ENCODE measurements around the gene CACNA1H.
"Not testable (repeated sequence)": the region's sequence is repeated elsewhere in the genome, so short reads cannot be mapped to it uniquely, and the experiment has no call there.

The CACNA1H gene

DNA sequence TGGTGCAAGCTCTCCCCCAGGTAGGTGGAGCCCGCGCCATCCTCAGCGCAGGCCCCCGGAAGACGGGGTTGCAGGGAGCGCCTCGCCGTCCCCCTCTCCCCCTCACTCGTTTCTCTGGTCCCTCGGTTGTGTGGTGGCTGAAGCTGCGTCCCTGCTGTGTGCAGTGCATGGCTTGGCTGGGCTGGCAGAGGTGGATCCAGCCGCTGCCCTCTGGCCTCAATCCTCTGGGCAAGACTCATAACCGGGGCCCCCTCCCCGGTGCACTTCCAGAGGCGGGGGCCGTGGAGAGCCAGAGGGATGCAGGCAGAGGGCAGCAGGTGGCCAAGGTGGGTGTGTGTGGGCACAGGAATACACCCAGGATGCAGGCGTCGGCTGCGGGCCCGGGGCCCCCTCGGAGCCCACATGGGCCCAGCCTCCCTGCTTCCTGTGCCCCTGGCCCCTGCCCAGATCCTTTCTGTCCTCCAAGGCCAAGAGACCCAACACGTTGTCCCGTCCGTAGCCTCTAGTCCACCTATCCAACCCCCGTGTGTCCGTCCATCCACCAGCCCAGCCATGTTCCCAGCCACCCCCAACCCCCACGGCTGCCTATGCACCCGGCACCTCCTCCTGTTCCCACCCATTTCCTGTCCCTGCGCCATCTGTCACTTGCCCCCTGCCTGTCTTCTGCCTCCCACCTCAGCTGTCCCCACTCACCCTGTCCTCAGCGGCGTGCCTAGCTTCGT lies 62.8 kb downstream of the CACNA1H start:
- no peak for DNase-seq

DNA sequence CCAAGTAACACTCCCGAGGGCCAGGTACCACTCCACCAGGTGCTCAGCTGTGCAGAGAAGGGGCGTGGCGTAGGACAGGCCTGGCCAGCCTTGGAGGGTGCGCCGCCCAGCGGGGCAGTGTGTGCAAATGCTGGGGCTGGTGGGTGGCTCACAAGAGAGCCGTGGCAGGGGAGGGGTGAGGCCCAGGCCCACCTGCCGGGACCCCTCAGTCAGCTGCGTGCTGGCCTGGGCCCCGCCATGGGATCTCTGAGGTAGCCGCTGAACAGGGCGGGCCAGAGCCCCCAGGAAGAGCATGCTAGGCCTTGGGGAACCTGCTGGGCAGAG lies 63.4 kb downstream of the CACNA1H start:
- no peak for DNase-seq

DNA sequence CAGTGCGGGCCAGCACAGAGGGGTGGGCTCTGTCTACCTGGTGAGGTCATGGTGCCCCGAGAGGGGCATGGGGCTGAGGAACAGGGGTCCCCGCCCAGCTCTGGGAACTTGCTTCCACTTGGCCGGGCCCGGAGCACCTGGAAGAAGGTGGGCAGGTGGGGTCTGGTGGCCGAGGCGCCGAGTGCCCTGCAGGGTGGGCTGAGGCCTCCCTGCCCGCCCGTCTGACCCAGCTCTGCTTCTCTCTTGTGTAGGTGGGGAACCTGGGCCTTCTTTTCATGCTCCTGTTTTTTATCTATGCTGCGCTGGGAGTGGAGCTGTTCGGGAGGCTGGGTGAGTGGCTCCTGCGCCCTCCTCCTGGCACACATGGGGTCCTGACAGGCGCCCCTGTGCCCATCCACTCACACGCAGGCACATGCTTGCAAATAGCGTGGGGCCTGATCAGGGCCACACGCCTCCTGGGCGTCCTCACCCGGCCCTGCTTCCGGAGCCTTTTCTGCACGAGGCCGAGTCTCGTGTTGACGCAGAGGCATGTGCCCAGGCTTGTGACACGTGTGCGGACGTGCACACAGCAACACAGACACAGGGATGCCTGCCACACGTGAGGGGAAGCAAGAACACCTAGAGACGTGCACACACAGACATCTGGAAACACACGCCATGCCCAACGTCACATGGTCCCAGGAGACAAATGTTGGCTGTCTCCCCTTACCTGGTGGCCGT lies 63.9 kb downstream of the CACNA1H start:
- DNase-seq: no peak

DNA sequence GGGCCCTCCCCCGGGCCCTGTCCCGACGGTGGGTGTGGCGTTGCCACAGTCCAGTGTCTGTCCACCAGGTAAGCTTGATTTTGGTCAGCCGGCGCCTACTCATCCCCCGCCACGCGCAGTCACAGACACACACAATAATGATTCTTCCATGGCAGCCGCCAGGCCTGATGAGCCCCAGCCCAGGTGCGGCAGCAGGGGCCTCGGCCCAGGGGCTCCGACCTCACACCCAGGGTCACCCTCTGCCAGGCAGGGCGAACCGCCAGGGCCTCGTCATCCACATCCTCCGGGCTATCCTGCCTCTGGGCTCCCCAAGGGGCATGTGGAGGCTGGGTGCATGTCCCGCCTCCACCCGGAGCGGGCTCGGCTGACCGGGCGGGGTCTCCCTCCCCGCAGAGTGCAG lies 64.6 kb downstream of the CACNA1H start:
- DNase-seq: no peak

DNA sequence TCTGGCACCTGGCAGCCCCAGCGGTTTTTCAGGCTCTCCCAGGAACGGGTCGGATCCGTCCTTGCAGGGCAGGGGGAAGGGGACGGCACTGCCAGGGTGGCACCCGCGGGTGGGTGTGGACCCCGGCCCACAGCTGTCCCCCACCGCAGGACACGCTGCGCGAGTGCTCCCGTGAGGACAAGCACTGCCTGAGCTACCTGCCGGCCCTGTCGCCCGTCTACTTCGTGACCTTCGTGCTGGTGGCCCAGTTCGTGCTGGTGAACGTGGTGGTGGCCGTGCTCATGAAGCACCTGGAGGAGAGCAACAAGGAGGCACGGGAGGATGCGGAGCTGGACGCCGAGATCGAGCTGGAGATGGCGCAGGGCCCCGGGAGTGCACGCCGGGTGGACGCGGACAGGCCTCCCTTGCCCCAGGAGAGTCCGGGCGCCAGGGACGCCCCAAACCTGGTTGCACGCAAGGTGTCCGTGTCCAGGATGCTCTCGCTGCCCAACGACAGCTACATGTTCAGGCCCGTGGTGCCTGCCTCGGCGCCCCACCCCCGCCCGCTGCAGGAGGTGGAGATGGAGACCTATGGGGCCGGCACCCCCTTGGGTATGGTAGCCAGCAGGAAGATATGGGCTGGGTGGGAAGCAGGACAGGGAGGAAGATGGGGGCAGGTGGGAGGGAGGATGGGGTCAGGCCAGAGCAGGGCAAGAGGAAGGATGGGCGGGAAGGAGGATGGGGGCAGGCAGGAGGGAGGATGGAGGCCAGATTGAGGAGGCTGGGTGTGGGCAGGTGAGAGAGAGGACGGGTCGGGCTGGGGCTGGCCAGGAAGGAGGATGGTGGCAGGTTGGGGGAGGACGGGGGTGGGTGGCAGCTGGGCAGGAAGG lies 65.4 kb downstream of the CACNA1H start:
- no peak for DNase-seq

DNA sequence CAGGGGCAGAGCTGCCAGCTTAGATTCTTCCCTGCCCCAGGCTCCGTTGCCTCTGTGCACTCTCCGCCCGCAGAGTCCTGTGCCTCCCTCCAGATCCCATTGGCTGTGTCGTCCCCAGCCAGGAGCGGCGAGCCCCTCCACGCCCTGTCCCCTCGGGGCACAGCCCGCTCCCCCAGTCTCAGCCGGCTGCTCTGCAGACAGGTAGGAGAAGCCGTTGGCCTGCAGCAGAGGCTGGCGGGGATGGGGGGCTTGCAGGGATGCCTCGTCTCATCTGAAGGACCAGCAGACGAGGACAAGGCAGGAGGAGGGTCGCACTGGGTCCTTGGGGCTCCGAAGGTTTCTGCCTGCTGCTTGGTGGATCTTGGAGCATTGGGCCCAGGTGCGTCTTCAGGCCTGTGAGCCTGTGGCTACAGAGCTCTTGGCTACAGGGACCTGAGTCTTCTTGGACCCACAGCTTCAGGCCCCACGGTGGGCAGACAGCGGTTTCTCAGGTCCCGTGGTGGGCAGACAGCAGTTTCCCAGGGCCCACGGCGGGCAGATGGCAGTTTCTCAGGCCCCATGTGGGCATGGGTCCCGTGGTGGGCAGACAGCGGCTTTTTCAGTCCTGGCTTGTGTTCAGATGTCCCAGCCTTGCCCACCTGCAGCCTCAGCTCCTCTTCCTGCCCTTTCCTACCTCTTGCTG lies 66.2 kb downstream of the CACNA1H start:
- no peak for DNase-seq

DNA sequence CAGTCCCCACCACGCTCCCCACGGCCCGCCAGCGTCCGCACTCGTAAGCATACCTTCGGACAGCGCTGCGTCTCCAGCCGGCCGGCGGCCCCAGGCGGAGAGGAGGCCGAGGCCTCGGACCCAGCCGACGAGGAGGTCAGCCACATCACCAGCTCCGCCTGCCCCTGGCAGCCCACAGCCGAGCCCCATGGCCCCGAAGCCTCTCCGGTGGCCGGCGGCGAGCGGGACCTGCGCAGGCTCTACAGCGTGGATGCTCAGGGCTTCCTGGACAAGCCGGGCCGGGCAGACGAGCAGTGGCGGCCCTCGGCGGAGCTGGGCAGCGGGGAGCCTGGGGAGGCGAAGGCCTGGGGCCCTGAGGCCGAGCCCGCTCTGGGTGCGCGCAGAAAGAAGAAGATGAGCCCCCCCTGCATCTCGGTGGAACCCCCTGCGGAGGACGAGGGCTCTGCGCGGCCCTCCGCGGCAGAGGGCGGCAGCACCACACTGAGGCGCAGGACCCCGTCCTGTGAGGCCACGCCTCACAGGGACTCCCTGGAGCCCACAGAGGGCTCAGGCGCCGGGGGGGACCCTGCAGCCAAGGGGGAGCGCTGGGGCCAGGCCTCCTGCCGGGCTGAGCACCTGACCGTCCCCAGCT lies 67.3 kb downstream of the CACNA1H start:
- no peak for DNase-seq

DNA sequence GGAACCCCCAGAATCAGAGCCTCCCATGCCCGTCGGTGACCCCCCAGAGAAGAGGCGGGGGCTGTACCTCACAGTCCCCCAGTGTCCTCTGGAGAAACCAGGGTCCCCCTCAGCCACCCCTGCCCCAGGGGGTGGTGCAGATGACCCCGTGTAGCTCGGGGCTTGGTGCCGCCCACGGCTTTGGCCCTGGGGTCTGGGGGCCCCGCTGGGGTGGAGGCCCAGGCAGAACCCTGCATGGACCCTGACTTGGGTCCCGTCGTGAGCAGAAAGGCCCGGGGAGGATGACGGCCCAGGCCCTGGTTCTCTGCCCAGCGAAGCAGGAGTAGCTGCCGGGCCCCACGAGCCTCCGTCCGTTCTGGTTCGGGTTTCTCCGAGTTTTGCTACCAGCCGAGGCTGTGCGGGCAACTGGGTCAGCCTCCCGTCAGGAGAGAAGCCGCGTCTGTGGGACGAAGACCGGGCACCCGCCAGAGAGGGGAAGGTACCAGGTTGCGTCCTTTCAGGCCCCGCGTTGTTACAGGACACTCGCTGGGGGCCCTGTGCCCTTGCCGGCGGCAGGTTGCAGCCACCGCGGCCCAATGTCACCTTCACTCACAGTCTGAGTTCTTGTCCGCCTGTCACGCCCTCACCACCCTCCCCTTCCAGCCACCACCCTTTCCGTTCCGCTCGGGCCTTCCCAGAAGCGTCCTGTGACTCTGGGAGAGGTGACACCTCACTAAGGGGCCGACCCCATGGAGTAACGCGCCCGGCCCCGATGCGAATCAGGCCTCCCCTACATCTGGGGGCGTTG lies 68.1 kb downstream of the CACNA1H start:
- no peak for DNase-seq

DNA sequence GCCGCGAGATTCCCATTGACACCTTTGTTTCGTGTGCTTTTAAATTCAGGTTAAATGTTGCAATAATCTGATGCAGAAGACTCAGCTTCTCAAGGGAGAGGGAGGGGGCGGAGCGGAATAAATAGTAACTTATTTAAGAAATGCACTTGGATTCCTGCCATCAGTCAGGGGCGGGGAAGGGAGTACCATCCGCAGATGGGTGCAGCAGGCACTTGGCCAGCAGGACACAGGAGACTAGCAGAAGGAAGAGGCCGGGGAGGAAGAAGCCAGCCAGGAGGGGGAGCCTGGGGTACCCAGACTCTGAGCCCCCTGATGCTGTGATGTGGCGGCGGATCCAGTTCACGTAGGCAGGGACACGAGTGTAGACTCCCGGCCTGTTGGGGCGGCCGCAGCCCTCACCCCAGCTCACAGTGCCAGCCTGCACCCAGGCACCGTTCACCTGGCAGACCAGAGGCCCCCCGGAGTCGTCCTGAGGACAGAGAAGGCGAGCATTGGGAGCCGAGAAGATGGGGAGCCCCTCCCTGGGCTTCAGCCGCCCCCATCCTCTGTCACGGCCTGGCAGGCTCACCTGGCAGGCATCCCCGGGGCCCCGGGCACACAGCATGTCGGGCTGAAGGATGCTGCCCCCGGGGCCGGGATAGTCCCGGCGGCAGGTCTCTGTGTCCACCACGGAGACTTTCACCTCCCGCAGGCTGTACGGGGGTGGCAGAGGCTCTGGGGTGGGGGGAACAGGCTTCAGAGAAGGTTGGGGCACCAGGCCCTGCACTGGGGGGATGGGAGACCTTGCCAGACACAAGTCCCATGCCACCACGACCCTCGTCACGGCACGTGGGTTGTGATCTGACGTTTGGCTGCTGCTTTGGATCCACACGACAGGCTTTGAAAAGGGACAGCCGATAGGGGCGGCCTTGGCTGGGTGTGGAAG lies 69.0 kb downstream of the CACNA1H start:
- DNase-seq: no peak

DNA sequence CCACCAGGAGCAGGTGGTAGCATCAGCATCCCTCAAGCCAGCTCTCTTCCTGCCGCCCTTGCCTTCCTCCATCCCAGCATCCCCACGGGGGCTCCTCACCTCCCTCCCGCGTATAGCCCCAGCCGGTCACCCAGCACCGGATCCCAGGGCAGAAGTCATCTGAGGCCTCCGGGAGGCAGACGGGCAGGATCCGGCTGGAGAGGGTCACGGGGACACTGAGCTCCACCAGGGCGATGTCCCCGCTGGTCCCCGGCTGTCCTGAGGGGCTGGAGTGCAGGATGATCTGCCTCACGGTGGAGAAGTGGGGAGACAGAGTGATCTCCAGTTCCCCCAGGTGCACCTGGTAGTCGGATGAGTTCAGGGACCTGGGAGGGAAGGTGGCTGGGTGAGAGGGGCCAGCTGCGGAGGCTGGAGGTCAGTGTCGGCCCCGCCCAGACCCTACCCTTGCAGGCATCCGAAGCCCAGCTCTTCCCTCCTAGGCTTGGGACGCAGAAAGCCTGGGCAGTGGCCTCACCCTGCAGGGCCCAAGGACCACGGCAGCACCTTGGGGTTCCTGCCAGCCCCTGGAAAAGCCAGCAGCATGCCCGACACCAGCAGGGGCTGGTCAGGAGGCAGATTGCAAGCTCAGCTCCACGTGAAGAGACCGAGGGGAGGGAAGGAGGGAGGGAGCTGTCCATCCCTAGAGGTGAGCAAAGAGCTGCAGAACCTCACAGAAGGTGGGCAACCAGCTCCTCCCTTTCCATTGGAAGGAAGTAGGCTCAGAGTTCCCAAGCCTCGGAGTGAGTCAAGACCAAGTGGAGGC lies 69.8 kb downstream of the CACNA1H start:
- no peak for DNase-seq

DNA sequence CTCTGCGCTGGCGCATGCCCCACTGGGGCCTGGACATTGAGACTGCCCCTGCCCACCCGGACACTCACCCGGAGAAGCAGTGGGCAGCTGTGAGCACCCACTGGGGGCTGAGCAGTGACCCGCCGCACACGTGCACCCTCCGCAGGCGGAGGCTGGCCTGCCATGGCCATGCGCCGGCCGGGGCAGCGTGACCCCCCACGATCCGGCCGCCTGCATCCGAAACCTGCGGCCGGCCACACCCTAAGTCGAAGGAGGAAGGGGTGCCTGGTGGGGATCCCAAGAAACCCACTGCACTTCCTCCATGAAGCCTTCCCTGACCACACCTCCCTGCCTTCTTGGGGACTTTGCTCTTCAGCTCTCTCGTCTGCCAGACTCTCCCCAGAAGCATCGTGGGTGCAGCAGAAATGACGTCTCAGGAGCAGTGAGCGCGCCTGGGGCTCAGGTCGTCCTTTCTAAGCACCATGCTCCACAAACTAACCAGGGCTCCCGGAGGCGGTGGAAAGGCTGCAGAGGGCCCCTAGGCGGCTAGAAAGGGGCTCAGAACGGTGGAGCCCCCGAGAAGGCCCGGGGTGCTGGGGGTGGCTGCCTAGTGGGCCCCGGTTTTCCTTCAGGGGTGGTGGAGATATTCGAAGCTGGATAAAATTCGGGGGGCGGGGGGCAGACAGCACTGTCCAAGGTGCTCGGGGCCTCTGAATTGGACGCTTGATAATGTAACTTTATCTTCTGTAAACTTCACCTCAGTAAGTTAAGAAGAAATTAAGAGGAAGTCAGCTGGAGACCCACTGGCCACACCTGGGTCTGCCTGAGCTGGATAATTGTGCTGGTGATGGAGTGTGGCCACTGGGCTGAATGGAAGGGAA lies 70.7 kb downstream of the CACNA1H start:
- DNase-seq: no peak

DNA sequence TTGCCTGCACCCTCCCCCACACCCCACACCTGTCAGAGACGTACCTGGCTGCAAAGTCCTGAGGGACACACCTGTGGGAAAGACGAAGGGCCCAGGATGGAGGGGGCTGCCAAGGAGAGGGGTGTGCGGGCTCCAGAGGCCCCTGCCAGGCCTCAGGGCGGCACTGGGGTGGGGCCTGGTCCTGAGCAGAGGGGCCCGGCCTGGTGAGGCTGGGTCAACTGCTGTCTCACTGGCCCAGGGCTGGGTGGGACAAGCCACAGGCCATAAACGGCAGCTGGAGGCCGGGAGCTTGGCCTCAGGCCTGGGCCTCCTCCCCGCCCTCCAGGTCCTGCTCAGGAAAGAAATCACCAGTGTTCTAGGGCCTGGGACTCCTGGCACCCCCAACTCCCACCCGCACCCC lies 71.7 kb downstream of the CACNA1H start:
- DNase-seq: no peak

DNA sequence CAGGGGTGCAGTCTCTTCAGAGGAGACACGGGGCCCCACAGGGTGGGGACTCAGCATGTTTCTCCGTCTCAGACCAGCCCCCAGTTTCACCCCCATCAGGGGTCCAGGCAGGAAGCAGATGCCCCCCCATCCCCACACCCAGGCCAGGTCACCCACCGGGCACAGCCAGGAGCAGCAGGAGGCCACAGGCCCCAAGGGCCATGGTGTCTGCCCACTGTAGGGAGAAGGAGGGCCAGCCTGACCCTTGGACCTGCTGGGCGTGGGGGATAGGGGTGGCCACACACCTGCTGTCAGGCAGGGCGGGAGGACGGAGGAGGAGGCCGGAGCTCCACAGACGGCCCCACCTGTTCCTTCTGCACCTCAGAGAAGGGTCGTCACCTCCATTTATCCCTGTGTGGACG lies 72.1 kb downstream of the CACNA1H start, which contains the start of gene TPSG1:
TPSG1 (minus strand) TSS at position 218 of the 401 bp plus-strand sequence; CDS start at position 202, 16 bp downstream.
- no peak for DNase-seq

DNA sequence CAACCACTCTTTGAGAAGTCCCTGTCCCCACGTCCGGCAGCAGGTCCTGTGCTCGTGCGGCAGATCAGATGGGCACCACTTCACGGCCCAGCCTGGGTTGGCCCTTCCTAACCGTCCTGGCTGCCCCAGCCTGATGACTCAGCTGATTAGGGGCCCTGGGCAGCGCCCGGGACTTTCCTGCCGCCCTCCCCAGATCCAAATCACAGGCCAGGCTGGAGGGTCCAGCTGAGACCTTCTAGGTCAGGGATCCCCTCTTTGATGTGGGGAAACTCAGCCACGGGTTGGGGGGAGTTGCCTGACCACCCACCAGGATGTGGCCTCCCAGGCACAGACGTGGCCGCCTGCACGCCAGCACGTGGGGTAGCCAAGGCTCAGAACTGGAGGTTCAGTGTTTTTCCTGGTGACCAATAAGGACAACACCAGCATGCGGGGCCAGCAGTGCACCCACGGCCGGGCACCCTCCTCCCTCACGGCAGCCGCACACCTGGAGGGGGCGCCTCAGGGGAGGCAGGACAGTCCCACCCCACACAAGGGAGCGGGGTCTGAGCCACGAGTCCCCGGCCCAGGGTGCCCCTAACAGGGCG lies 72.9 kb downstream of the CACNA1H start:
- DNase-seq: not testable (repeated sequence)

DNA sequence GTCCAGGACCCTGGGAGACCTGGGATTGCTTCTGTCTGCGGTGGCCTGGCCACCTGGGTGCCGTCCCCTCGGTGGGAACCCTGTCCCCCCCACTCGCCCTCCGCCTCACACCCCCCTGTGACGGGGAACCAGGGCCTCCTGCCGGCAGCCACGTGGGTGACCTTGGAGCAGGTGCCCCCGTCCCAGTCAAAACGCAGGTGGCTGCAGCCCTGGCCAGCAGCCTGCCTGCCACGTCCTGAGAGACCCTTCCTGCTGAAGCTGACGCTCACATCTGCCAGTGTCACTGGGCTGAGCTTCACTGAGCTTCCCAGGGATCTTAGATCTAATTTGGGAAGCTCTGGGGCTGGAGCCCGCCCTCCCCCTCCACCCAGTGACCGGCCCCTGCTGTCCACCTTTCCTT lies 73.8 kb downstream of the CACNA1H start:
- not testable (repeated sequence) for DNase-seq

DNA sequence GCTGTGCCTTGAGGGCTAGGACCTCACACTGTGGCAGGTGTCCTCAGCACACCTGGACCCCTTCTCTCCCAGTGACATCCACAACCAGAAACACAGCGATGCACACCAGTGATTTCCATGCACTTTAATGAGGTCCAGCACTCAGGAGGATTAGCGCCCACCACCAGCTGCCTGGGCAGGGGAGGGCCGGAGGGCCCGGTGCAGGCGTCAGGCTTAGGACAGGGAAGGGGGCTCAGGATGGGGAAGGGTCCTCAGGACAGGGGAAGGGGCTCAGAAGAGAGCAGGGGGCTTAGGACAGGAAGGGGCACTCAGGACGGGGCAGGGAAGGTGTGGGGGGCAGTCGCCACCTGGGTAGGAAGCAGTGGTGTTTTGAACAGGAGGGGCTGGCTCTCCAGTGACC lies 75.3 kb downstream of the CACNA1H start:
- DNase-seq: not testable (repeated sequence)

DNA sequence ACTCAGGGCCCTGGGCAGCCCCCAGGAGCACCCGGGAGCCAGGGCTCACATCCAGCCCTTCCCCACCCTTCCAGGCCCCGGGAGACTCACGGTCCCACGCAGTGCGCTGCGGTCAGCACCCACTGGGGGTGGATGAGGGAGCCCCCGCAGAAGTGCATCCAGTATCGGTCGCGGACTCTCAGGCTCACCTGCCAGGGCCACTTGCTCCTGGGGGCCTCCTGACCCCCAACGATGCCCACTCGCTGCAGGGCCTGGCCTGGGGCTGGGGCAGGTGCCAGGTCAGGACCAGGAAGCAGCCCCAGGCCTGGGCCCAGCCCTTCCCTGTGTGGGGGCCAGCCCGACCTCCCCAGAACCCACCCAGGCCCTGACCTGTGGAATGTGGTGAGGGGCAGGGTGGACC lies 76.6 kb downstream of the CACNA1H start:
- DNase-seq: not testable (repeated sequence)

DNA sequence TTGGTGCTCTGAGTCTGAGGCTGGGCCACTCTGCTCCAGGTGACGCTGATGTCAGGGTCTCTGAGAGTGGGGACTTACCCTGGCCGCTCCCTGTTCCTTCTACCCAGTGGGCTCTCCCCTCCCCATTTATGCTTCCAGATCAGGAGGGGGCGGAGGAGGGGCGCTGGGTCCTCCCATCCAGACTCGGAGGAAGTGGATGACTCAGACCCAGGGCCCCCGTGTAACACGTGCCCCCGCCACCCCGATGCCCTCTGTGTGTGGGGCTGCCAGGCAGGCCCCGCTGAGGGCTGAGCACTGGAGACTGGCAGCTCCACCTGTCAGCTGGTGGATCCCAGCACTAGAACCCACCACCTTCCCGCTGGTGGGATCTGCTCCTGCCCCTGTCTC lies 77.2 kb downstream of the CACNA1H start, which contains the start of gene TPSB2:
TPSB2 (minus strand) TSS at position 101 of the 387 bp plus-strand sequence. CDS start 233 bp downstream, outside the sequence.
- DNase-seq: not testable (repeated sequence)

Measured in CD4-positive, alpha-beta T cell treated with Interleukin-17A for 1 hour (primary cell).